Stomach (tissue), 9 donors: ENCODE measurements around the gene FBXO44. TPM values are rescaled to one million over a fixed set of nuclear protein-coding genes. Genes with fewer than 3 reads are reported as not detected.

Experiments used
- DNase-seq, 2 donors: peaks; one replicate each; pipeline versions ENCODE4 v3.0.0 to v3.0.0-alpha.2; 2013 to 2019
- H3K27ac ChIP-seq, 5 donors: fragments of 200-600 bp in 4 of 5; sonication (generic) in 4 of 5; one replicate each; pipeline ENCODE4 v1.5.1; 2013 to 2019; ENCODE audit warnings: mild to moderate bottlenecking in 1 of 5, moderate library complexity in 1 of 5
- H3K27me3 ChIP-seq, 3 donors: fragments of 200-600 bp; sonication (generic); one replicate each; pipeline ENCODE4 v1.5.1; 2017 to 2019; ENCODE audit warnings: mixed run types in 1 of 3
- H3K36me3 ChIP-seq, 4 donors: fragments of 200-600 bp; sonication (generic); 1 replicate in 3 of 4; 2 replicates in 1 of 4; pipeline ENCODE4 v1.5.1; 2016 to 2019
- H3K4me1 ChIP-seq, 4 donors: fragments of 200-600 bp; sonication (generic); one replicate each; pipeline ENCODE4 v1.5.1; 2016 to 2019
- H3K4me3 ChIP-seq, 4 donors: fragments of 200-600 bp; sonication (generic) in 3 of 4; one replicate each; pipeline ENCODE4 v1.5.1; 2016 to 2019; ENCODE audit warnings: mild to moderate bottlenecking in 1 of 4
- H3K9me3 ChIP-seq, 4 donors: fragments of 200-600 bp; sonication (generic); one replicate each; pipeline ENCODE4 v1.5.1; 2016 to 2019
- CTCF ChIP-seq, 7 experiments: fragments of 450-650 bp in 4 of 7; fragments of 200-600 bp in 3 of 7; sonication (generic) in 3 of 7; IDR thresholded peaks; one replicate each; pipeline ENCODE4 v1.5.1; 2016 to 2019; ENCODE audit warnings: antibody characterized with exemption in 7 of 7, control low read depth in 2 of 7, mild to moderate bottlenecking in 1 of 7
- EP300 ChIP-seq: sonication (generic); formaldehyde crosslinking; IDR thresholded peaks from one replicate; pipeline ENCODE4 v1.6.1; 2017; ENCODE audit warnings: antibody characterized with exemption
- POLR2A ChIP-seq, 4 donors: fragments of 450-650 bp; IDR thresholded peaks; one replicate each; pipeline ENCODE4 v1.6.1; 2016; ENCODE audit warnings: antibody characterized with exemption in 4 of 4, control low read depth in 2 of 4, mild to moderate bottlenecking in 1 of 4, moderate library complexity in 1 of 4
- POLR2AphosphoS5 ChIP-seq, 3 donors: sonication (generic); formaldehyde crosslinking; IDR thresholded peaks; one replicate each; pipeline ENCODE4 v1.6.1; 2016; ENCODE audit warnings: antibody characterized with exemption in 3 of 3
- WGBS, 5 donors: extraction: QIAGEN DNeasy Blood & Tissue Kit in 3 of 5; methylation state at CpG; one replicate each; pipeline versions ENCODE4 v1.1.5 to v1.1.7; 2013 to 2018; 5-methylcytosine and 5-hydroxymethylcytosine counted together
- intact Hi-C: fragments of 100-400 bp; cut with DNase I; formaldehyde crosslinking; loops from one replicate; pipeline ENCODE4 v1.15.1; 2023; ENCODE audit warnings: low total_unique reads
- polyA plus RNA-seq, 3 donors: library from polyadenylated mRNA; stranded (reverse); fragments of 200-250 nt; gene quantifications; one replicate each; pipeline ENCODE4 v1.2.3, GENCODE V29; 2013
- total RNA-seq, 5 donors: library from RNA; depleted of rRNA; stranded (reverse); fragments of >200 nt; gene quantifications; one replicate each; pipeline versions ENCODE4 v1.1.0 to v1.2.3, GENCODE V29; 2014 to 2016
- donor health status: healthy with polysubstance abuse.
- donor health status: Bipolar disorder and iron deficiency.
- donor health status: healthy.

FBXO44 gene
- total and polyA plus RNA-seq, 8 donors: 3.6 to 54.8 (median 12.1) TPM

GRCh38 chr1:11617741-11618140 is 36.9 kb upstream of the FBXO44 start:
- no peak for DNase-seq
- TF ChIP-seq POLR2AphosphoS5 (IDR thresholded peaks at IDR 0.05) (no peak), POLR2A (IDR thresholded peaks at IDR 0.05) (no peak), EP300 (no peak), CTCF (IDR thresholded peaks at IDR 0.05) (no peak)
- no peaks in the 10 kb centered on the region for H3K36me3 ChIP-seq
- H3K9me3 ChIP-seq: no peaks in the 10 kb centered on the region
- no peak overlapping the region for H3K27ac ChIP-seq
- intact Hi-C loops: no loop called here
- WGBS, 5 donors: 81 to 91% (median 87%) methylated on average over 2 of the region's 2 CpGs
- H3K4me1 ChIP-seq: no peaks in the 10 kb centered on the region
- H3K4me3 ChIP-seq: no peak overlapping the region
- peaks cover 0 to 73% (median 8%) of the 10 kb centered on the region in 3 donors for H3K27me3 ChIP-seq

- WGBS, 5 donors: 48 to 56% (median 49%) methylated on average over 12 of the region's 12 CpGs
- H3K4me1 ChIP-seq: no peaks in the 10 kb centered on the region
- peaks cover 0 to 3% (median 0%) of the 10 kb centered on the region in 4 donors for H3K9me3 ChIP-seq
- no peak overlapping the region for H3K27ac ChIP-seq
- H3K36me3 ChIP-seq: no peaks in the 10 kb centered on the region
- TF ChIP-seq POLR2AphosphoS5 (IDR thresholded peaks at IDR 0.05): no peak
- no peak overlapping the region for H3K4me3 ChIP-seq
- DNase-seq: no peak
- peaks cover 0 to 88% (median 8%) of the 10 kb centered on the region in 3 donors for H3K27me3 ChIP-seq
- intact Hi-C loops: no loop called here
Observed at GRCh38 chr1:11620405-11620804, 34.3 kb upstream of the FBXO44 start.

GRCh38 chr1:11620924-11621323 is 33.8 kb upstream of the FBXO44 start:
- 79 to 92% (median 82%) methylated on average over 5 of the region's 5 CpGs for WGBS, 5 donors
- Histone ChIP-seq H3K4me3 (no peak overlapping the region), H3K4me1 (no peaks in the 10 kb centered on the region), H3K9me3 (peaks cover 0 to 4% (median 0%) of the 10 kb centered on the region in 4 donors), H3K27me3 (peaks cover 0 to 90% (median 8%) of the 10 kb centered on the region in 3 donors), H3K36me3 (no peaks in the 10 kb centered on the region), H3K27ac (no peak overlapping the region)
- no peak for TF ChIP-seq CTCF (IDR thresholded peaks at IDR 0.05)
- no peak for TF ChIP-seq EP300
- TF ChIP-seq POLR2AphosphoS5 (IDR thresholded peaks at IDR 0.05): no peak
- TF ChIP-seq POLR2A (IDR thresholded peaks at IDR 0.05): no peak
- intact Hi-C loops: no loop called here
- no peak for DNase-seq

GRCh38 chr1:11622398-11622797 is 32.3 kb upstream of the FBXO44 start:
- Histone ChIP-seq H3K36me3 (no peaks in the 10 kb centered on the region), H3K4me3 (no peak overlapping the region), H3K4me1 (no peaks in the 10 kb centered on the region), H3K27ac (no peak overlapping the region), H3K27me3 (peaks cover 0 to 90% (median 0%) of the 10 kb centered on the region in 3 donors), H3K9me3 (peaks cover 0 to 4% (median 0%) of the 10 kb centered on the region in 4 donors)
- intact Hi-C loops: no loop called here
- no peak for DNase-seq
- TF ChIP-seq EP300: no peak
- WGBS, 5 donors: 43 to 70% (median 47%) methylated on average over 3 of the region's 3 CpGs

- Histone ChIP-seq H3K4me3 (no peak overlapping the region), H3K27me3 (peaks cover 0 to 86% (median 0%) of the 10 kb centered on the region in 3 donors), H3K36me3 (no peaks in the 10 kb centered on the region), H3K4me1 (no peaks in the 10 kb centered on the region), H3K27ac (no peak overlapping the region), H3K9me3 (peaks cover 0 to 4% (median 0%) of the 10 kb centered on the region in 4 donors)
- WGBS, 5 donors: 74 to 88% (median 81%) methylated on average over 8 of the region's 8 CpGs
- no peak for TF ChIP-seq EP300
- no peak for TF ChIP-seq POLR2AphosphoS5 (IDR thresholded peaks at IDR 0.05)
- no peak for TF ChIP-seq POLR2A (IDR thresholded peaks at IDR 0.05)
- TF ChIP-seq CTCF (IDR thresholded peaks at IDR 0.05): no peak
- DNase-seq: no peak
- intact Hi-C loops: no loop called here
Observed at GRCh38 chr1:11623702-11624101, 31.0 kb upstream of the FBXO44 start.
